Parathyroid adenoma (tissue), 2 donors: Measurements from ENCODE around the gene NAB2.
"Not testable (repeated sequence)": the region's sequence is repeated elsewhere in the genome, so short reads cannot be mapped to it uniquely, and the experiment has no call there.

ENCODE experiments used
- H2AFZ ChIP-seq: fragments of 300-600 bp; sonication (generic); one replicate; pipeline ENCODE4 v1.7.0; 2017; ENCODE audit warnings: antibody characterized with exemption, mild to moderate bottlenecking
- H3K27ac ChIP-seq: fragments of 300-600 bp; sonication (generic); one replicate; pipeline ENCODE4 v1.7.0; 2017
- H3K27me3 ChIP-seq: fragments of 300-600 bp; sonication (generic); one replicate; pipeline ENCODE4 v1.7.0; 2017; ENCODE audit warnings: low read length; ENCODE audit not compliant: control insufficient read depth, insufficient read depth
- H3K36me3 ChIP-seq: fragments of 300-600 bp; sonication (generic); one replicate; pipeline ENCODE4 v1.7.0; 2017; ENCODE audit warnings: low read length; ENCODE audit not compliant: control insufficient read depth, insufficient read depth
- H3K4me1 ChIP-seq: fragments of 300-600 bp; sonication (generic); one replicate; pipeline ENCODE4 v1.7.0; 2017; ENCODE audit warnings: control low read depth
- H3K4me2 ChIP-seq: fragments of 300-600 bp; sonication (generic); one replicate; pipeline ENCODE4 v1.7.0; 2017; ENCODE audit warnings: low read length
- H3K4me3 ChIP-seq: fragments of 300-600 bp; sonication (generic); one replicate; pipeline ENCODE4 v1.7.0; 2017; ENCODE audit warnings: low read depth, low read length
- H3K79me2 ChIP-seq: fragments of 300-600 bp; sonication (generic); one replicate; pipeline ENCODE4 v1.7.0; 2017; ENCODE audit warnings: control low read depth
- H3K9ac ChIP-seq: fragments of 300-600 bp; sonication (generic); one replicate; pipeline ENCODE4 v1.7.0; 2017; ENCODE audit warnings: mild to moderate bottlenecking
- H3K9me3 ChIP-seq: fragments of 300-600 bp; sonication (generic); one replicate; pipeline ENCODE4 v1.7.0; 2017; ENCODE audit warnings: low read length; ENCODE audit not compliant: control insufficient read depth
- CTCF ChIP-seq: fragments of 300-600 bp; sonication (generic); IDR thresholded peaks from one replicate; pipeline ENCODE4 v1.7.0; 2017; ENCODE audit warnings: antibody characterized with exemption, mild to moderate bottlenecking
- donor health status: primary hyperparathyroidism.

The NAB2 gene

GRCh38 chr12:57047981-57048380 lies 40.9 kb upstream of the NAB2 start:
- Histone ChIP-seq H3K9ac (no peak overlapping the region), H3K4me1 (no peaks in the 10 kb centered on the region), H3K27me3 (no peaks in the 10 kb centered on the region), H3K36me3 (no peaks in the 10 kb centered on the region), H3K4me3 (no peak overlapping the region), H3K9me3 (no peaks in the 10 kb centered on the region), H3K79me2 (no peaks in the 10 kb centered on the region), H3K4me2 (no peak overlapping the region), H3K27ac (no peak overlapping the region), H2AFZ (no peak overlapping the region)
- TF ChIP-seq CTCF: no peak

- TF ChIP-seq CTCF: no peak
- Histone ChIP-seq H3K27me3 (no peaks in the 10 kb centered on the region), H3K4me2 (no peak overlapping the region), H2AFZ (no peak overlapping the region), H3K4me1 (no peaks in the 10 kb centered on the region), H3K36me3 (no peaks in the 10 kb centered on the region), H3K9ac (no peak overlapping the region), H3K4me3 (no peak overlapping the region), H3K9me3 (no peaks in the 10 kb centered on the region), H3K79me2 (no peaks in the 10 kb centered on the region), H3K27ac (no peak overlapping the region)
Measured at GRCh38 chr12:57048423-57049118, 40.3 kb upstream of the NAB2 start.

GRCh38 chr12:57049119-57049446 lies 39.8 kb upstream of the NAB2 start:
- Histone ChIP-seq H3K79me2 (no peaks in the 10 kb centered on the region), H3K9ac (no peak overlapping the region), H3K27ac (no peak overlapping the region), H3K4me2 (no peak overlapping the region), H3K9me3 (no peaks in the 10 kb centered on the region), H2AFZ (no peak overlapping the region), H3K4me1 (no peaks in the 10 kb centered on the region), H3K4me3 (no peak overlapping the region), H3K27me3 (no peaks in the 10 kb centered on the region), H3K36me3 (no peaks in the 10 kb centered on the region)
- TF ChIP-seq CTCF: no peak

- Histone ChIP-seq H3K27ac (no peak within 1 kb of the TSS), H3K9me3 (no peaks in the 10 kb centered on the region), H3K4me3 (no peak within 1 kb of the TSS), H3K27me3 (no peaks in the 10 kb centered on the region), H3K9ac (no peak within 1 kb of the TSS), H2AFZ (no peak within 1 kb of the TSS), H3K4me2 (no peak within 1 kb of the TSS), H3K4me1 (no peaks in the 10 kb centered on the region), H3K79me2 (no peaks in the 10 kb centered on the region), H3K36me3 (no peaks in the 10 kb centered on the region)
- TF ChIP-seq CTCF: no peak
Measured at GRCh38 chr12:57049890-57050289, 39.0 kb upstream of the NAB2 start, which contains the start of gene MYO1A. Gene MYO1A (minus strand): TSS chr12:57050129. CDS start chr12:57048323, 1,806 bp downstream.

- no peaks in the 10 kb centered on the region for H3K27me3 ChIP-seq
- H3K9me3 ChIP-seq: no peaks in the 10 kb centered on the region
- H3K9ac ChIP-seq: no peak overlapping the region
- TF ChIP-seq CTCF: no peak
- no peaks in the 10 kb centered on the region for H3K79me2 ChIP-seq
- H2AFZ ChIP-seq: no peak overlapping the region
- H3K27ac ChIP-seq: no peak overlapping the region
- H3K4me2 ChIP-seq: no peak overlapping the region
- no peak overlapping the region for H3K4me3 ChIP-seq
- no peaks in the 10 kb centered on the region for H3K4me1 ChIP-seq
- no peaks in the 10 kb centered on the region for H3K36me3 ChIP-seq
Measured at GRCh38 chr12:57051011-57051410, 37.9 kb upstream of the NAB2 start.

- H3K79me2 ChIP-seq, H3K9me3 ChIP-seq, H3K36me3 ChIP-seq, H3K27me3 ChIP-seq, H3K4me1 ChIP-seq, H3K4me3 ChIP-seq, H3K27ac ChIP-seq, H2AFZ ChIP-seq, H3K4me2 ChIP-seq, H3K9ac ChIP-seq: not testable (repeated sequence)
Measured at GRCh38 chr12:57053146-57053545, 35.8 kb upstream of the NAB2 start.

- not testable (repeated sequence) for H3K27ac ChIP-seq, H3K36me3 ChIP-seq, H3K4me2 ChIP-seq, H3K4me1 ChIP-seq, H3K9ac ChIP-seq, H3K79me2 ChIP-seq, H3K4me3 ChIP-seq, H3K27me3 ChIP-seq, H3K9me3 ChIP-seq, H2AFZ ChIP-seq
Measured at GRCh38 chr12:57053901-57054300, 35.0 kb upstream of the NAB2 start.
